CD4-positive, CD25-positive, alpha-beta regulatory T cell (primary cell): Measurements from ENCODE around the gene PCNA. TPM values are rescaled to one million over a fixed set of nuclear protein-coding genes. Genes with fewer than 3 reads are reported as not detected.

Experiments used
- polyA plus RNA-seq, 4 donors: library from polyadenylated mRNA; unstranded; fragments of 300-500 nt; fragmentation: Illumina TruSeq; gene quantifications; one replicate each; pipeline ENCODE4 v1.2.3, GENCODE V29; 2021
- total RNA-seq: library from RNA; stranded (reverse); gene quantifications from one replicate; pipeline ENCODE4 v1.2.3, GENCODE V29; 2022

Gene PCNA
- total and polyA plus RNA-seq, 5 donors from 2014 or later: 33.0 to 89.9 (median 71.2) TPM

Other genes with a start within 250 kb of the PCNA start
- 19.6 TPM for gene SLC23A2, start 118.4 kb downstream of the PCNA start, total RNA-seq
- gene SLC23A2, start 118.4 kb downstream of the PCNA start, polyA plus RNA-seq: 1 to 10 TPM; 3.7 to 5.2 (median 4.3) TPM
- 48.3 TPM for gene TMEM230, start 6.9 kb downstream of the PCNA start, total RNA-seq
- 100 to 1,000 TPM; 158 to 237 (median 214) TPM for gene TMEM230, start 6.9 kb downstream of the PCNA start, polyA plus RNA-seq
- gene CDS2, start 7.0 kb upstream of the PCNA start, total RNA-seq: 77.9 TPM
- gene CDS2, start 7.0 kb upstream of the PCNA start, polyA plus RNA-seq: 10 to 100 TPM; 47.6 to 75.4 (median 51.5) TPM
- gene PROKR2, start 197.0 kb upstream of the PCNA start, total RNA-seq: not detected
- not detected for gene PROKR2, start 197.0 kb upstream of the PCNA start, polyA plus RNA-seq